Measurements from ENCODE around the gene DPP9. TPM values are rescaled to one million over a fixed set of nuclear protein-coding genes. Genes with fewer than 3 reads are reported as not detected.
"Not testable (repeated sequence)": the region's sequence is repeated elsewhere in the genome, so short reads cannot be mapped to it uniquely, and the experiment has no call there.

Gene DPP9
- total RNA-seq, 2 donors from 2014 or later: 56.3 to 100 TPM

DNA sequence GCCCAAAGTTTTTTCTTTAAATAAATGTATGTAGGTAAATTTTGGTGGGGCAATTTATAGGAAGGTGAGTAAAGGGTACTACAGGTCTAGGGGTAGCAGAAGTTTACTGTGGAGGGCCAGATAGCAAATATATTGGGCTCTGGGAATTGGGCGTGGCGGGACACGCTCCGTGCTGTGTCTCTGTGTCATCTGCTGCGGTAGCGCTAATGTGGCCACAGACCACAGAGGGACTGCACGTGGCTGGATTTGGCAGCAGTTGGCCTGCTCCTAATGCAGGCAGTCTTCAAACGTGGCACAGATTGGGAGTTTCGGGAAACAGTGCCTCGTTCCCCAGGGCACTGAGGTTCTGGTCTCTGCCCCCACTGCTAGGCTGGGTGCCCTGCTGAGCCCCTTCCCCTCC, 36.9 kb downstream of the DPP9 start:
- no peak for DNase-seq
- Histone ChIP-seq H3K4me1 (no peaks in the 10 kb centered on the region), H3K27ac (no peak overlapping the region), H3K4me3 (no peak overlapping the region), H3K36me3 (peaks cover 7% of the 10 kb centered on the region), H3K9ac (ENCODE audit: low read depth in 2 of 2, low read length in 2 of 2) (no peak overlapping the region), H3K27me3 (no peaks in the 10 kb centered on the region), H3K9me3 (no peaks in the 10 kb centered on the region)
- TF ChIP-seq, protein P1, sequence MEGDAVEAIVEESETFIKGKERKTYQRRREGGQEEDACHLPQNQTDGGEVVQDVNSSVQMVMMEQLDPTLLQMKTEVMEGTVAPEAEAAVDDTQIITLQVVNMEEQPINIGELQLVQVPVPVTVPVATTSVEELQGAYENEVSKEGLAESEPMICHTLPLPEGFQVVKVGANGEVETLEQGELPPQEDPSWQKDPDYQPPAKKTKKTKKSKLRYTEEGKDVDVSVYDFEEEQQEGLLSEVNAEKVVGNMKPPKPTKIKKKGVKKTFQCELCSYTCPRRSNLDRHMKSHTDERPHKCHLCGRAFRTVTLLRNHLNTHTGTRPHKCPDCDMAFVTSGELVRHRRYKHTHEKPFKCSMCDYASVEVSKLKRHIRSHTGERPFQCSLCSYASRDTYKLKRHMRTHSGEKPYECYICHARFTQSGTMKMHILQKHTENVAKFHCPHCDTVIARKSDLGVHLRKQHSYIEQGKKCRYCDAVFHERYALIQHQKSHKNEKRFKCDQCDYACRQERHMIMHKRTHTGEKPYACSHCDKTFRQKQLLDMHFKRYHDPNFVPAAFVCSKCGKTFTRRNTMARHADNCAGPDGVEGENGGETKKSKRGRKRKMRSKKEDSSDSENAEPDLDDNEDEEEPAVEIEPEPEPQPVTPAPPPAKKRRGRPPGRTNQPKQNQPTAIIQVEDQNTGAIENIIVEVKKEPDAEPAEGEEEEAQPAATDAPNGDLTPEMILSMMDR (IDR thresholded peaks at IDR 0.05): no peak
- intact Hi-C loops (cut with DNase I): no loop called here

DNA sequence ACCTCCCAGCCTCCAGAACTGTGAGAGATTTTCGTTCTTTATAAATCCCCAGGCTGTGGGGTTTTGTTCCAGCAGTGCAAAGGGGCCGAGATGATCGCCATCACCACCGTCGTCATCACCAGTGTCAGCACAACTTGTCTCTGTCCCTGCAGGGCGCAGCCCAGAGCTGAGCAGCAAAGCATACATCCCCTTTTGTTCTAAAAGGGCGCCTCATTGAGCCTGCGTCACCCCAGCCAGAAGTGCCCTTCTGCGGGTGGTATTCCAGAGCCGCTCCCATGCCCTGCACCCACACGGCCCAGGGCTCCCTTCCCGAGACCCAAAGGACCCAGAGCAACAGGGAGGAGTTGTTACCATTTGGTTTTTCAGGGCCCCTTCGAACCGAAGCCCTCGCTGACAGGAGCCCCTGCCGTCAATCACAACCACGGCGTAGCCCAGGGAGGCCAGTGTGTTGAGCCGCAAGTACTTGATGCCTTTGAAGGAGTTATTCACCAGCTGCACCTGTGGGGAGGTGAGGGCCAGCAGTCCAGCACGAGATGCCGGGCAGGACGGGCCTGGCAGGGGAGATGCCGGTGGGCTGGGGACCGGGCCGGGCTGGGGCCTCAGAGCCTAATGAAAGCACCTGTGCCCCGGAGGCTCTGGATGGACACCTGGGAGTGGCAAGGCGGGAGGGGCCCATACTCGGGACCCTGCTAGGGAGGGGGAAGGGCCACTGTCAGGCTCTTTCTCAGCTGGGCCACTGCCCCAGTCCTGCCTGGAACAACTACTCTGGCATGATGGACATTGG, 39.1 kb downstream of the DPP9 start:
- H3K9ac ChIP-seq (ENCODE audit: low read depth in 2 of 2, low read length in 2 of 2): no peak overlapping the region
- no peaks in the 10 kb centered on the region for H3K27me3 ChIP-seq
- H3K4me3 ChIP-seq: no peak overlapping the region
- no peaks in the 10 kb centered on the region for H3K9me3 ChIP-seq
- H3K36me3 ChIP-seq: peaks cover 7% of the 10 kb centered on the region
- TF ChIP-seq, protein P1 (IDR thresholded peaks at IDR 0.05): no peak
- intact Hi-C loops (cut with DNase I): no loop called here
- H3K27ac ChIP-seq: no peak overlapping the region
- no peaks in the 10 kb centered on the region for H3K4me1 ChIP-seq
- no peak for DNase-seq

DNA sequence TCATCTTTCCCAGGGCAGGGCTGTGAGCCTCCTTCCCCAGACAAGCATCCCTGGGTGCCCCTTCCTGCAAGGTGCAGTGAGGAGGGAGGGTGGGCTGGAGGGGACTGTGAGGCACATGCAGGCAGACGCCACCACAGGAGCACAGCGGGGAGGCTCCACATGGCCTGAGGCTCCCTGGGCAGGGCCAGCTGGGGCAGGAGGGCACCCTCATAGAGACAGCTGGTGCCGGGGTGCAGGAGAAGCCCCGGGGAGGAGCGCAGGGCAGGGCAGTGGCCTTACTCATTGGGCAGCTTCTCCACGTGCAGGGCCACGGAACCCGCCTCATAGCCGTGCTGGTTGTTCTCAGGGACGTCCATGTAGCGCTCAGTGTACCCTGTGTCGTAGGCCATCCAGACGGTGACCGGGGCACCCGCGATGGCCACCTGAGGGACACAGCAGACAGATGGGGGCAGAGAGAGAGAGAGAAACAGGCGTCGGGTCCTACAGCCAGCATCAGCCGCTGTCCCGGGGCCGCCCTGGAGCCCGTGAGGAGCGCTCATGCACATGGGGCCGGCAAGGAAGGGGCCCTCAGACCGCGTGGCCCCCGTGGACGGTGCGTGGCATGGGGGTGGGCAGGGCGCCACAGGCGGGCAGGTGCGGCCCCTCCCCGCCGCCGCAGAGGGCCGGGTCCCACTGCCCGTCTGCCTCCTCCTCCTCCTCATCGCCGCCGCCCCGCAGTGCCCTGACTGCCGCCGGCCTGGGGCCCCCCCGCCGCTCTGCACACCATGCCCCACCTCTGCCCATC, 41.0 kb downstream of the DPP9 start:
- TF ChIP-seq, protein P1 (IDR thresholded peaks at IDR 0.05): no peak
- H3K4me3 ChIP-seq: no peak overlapping the region
- intact Hi-C loops (cut with DNase I): no loop called here
- peaks cover 7% of the 10 kb centered on the region for H3K36me3 ChIP-seq
- H3K4me1 ChIP-seq: no peaks in the 10 kb centered on the region
- DNase-seq: no peak
- H3K27ac ChIP-seq: no peak overlapping the region
- H3K27me3 ChIP-seq: no peaks in the 10 kb centered on the region
- no peaks in the 10 kb centered on the region for H3K9me3 ChIP-seq
- H3K9ac ChIP-seq (ENCODE audit: low read depth in 2 of 2, low read length in 2 of 2): no peak overlapping the region

DNA sequence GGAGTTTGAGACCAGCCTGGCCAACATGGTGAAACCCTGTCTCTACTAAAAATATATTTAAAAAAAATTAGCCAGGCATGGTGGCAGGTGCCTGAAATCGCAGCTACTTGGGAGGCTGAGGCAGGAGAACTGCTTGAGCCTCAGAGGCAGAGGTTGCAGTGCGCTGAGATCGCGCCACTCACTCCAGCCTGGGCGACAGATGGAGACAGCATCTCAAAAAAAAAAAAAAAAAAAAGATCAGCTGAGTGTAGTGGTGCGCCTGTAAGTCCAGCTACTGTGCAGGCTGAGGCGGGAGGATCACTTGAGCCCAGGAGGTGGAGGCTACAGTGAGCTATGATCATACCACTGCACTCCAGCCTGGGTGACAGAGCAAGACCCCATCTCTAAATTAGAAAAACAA, 43.6 kb downstream of the DPP9 start:
- H3K27me3 ChIP-seq; H3K27ac ChIP-seq; intact Hi-C loops (cut with DNase I); H3K9me3 ChIP-seq; DNase-seq; H3K9ac ChIP-seq (ENCODE audit: low read depth in 2 of 2, low read length in 2 of 2); H3K4me3 ChIP-seq; H3K4me1 ChIP-seq: not testable (repeated sequence)
- peaks cover 13% of the 10 kb centered on the region for H3K36me3 ChIP-seq

DNA sequence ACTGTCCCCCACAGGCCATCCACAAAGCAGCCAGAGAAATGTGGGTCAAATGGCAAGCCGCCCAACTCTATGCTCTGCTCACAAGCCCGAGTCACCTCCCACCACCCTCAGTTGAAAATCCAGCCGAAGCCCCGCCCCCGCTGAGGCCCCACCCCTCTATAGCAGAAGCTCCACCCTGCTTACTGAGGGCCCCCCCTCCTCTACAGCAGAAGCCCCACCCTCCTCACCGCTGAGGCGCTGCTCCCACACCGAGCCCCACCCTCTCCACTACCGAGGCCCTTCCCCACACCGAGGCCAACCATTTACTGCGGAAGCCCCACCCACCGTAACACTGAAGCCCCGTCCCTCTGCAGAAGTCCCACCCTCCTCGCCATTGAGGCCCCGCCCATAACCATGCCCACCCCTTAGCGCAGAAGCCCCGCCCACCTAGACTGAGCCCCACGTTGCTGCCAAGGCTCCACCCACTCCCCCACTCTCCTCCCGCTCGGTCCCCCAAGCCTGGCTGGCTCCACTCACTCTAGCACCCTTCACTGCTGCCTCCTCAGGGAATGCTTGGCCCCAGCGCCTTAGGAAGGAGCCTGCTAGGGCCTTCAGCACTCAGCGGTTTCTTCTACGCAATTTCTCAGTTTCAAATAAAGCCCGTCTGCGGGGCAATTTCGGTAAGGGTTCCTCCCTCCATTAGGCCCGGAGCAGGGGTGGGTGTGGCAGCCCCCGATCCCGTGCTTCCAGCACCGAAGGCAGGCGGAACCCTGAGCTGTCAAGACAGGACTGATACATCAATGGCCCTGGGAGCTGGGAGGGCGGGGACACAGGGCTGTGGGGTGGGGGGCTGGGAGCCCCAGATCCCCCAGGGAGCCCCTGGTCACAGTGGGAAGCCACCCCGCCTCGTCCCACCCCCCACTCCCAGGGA, 44.5 kb downstream of the DPP9 start:
- no peaks in the 10 kb centered on the region for H3K4me1 ChIP-seq
- intact Hi-C loops (cut with DNase I): no loop called here
- peak; percentile 31 for DNase-seq
- H3K27me3 ChIP-seq: no peaks in the 10 kb centered on the region
- no peak overlapping the region for H3K9ac ChIP-seq (ENCODE audit: low read depth in 2 of 2, low read length in 2 of 2)
- TF ChIP-seq, protein P1 (IDR thresholded peaks at IDR 0.05): no peak
- H3K9me3 ChIP-seq: no peaks in the 10 kb centered on the region
- peaks cover 13% of the 10 kb centered on the region for H3K36me3 ChIP-seq
- H3K4me3 ChIP-seq: no peak overlapping the region
- no peak overlapping the region for H3K27ac ChIP-seq
